H9 (cell line): ENCODE results near the gene WRAP73. TPM values are rescaled to one million over a fixed set of nuclear protein-coding genes. Genes with fewer than 3 reads are reported as not detected.

Source experiments
- DNase-seq: peaks from one replicate; pipeline ENCODE4 v3.0.0-alpha.2; 2017
- H2AFZ ChIP-seq: one replicate; pipeline ENCODE4 v1.6.1; 2013; ENCODE audit warnings: mild to moderate bottlenecking, low read length, control low read depth, moderate library complexity
- H2AK5ac ChIP-seq: 2 replicates; pipeline ENCODE4 v1.6.1; 2013; ENCODE audit warnings: low read length, control low read depth, mixed read lengths; ENCODE audit not compliant: insufficient read length
- H2BK120ac ChIP-seq: one replicate; pipeline ENCODE4 v1.6.1; 2013; ENCODE audit warnings: low read depth, mild to moderate bottlenecking, low read length, control low read depth, inconsistent platforms; ENCODE audit not compliant: poor library complexity, severe bottlenecking
- H2BK12ac ChIP-seq: 2 replicates; pipeline ENCODE4 v1.6.1; 2013; ENCODE audit warnings: low read length, control low read depth, mixed read lengths, low read depth; ENCODE audit not compliant: insufficient read length
- H2BK15ac ChIP-seq: 2 replicates; pipeline ENCODE4 v1.6.1; 2013; ENCODE audit warnings: low read depth, low read length, control low read depth
- H2BK20ac ChIP-seq: one replicate; pipeline ENCODE4 v1.6.1; 2013; ENCODE audit warnings: low read depth, mild to moderate bottlenecking, low read length, control low read depth, inconsistent platforms; ENCODE audit not compliant: poor library complexity, severe bottlenecking
- H2BK5ac ChIP-seq: 2 replicates; pipeline ENCODE4 v1.6.1; 2013; ENCODE audit warnings: low read length, control low read depth, mixed read lengths; ENCODE audit not compliant: insufficient read length
- H3K14ac ChIP-seq: 2 replicates; pipeline ENCODE4 v1.6.1; 2013; ENCODE audit warnings: low read length, control low read depth; ENCODE audit not compliant: insufficient read depth
- H3K18ac ChIP-seq: 2 replicates; pipeline ENCODE4 v1.6.1; 2013; ENCODE audit warnings: low read depth, mild to moderate bottlenecking, mixed read lengths, low read length, control low read depth; ENCODE audit not compliant: insufficient read length
- H3K23ac ChIP-seq: 2 replicates; pipeline ENCODE4 v1.6.1; 2013; ENCODE audit warnings: low read length, control low read depth, mixed read lengths, low read depth; ENCODE audit not compliant: insufficient read length
- H3K23me2 ChIP-seq: 2 replicates; pipeline ENCODE4 v1.6.1; 2013; ENCODE audit warnings: low read depth, mild to moderate bottlenecking, mixed read lengths, low read length, control low read depth; ENCODE audit not compliant: insufficient read length, poor library complexity, severe bottlenecking
- H3K27ac ChIP-seq: 2 replicates; pipeline ENCODE4 v1.5.1; 2013; ENCODE audit warnings: low read length, control low read depth, mixed read lengths, low read depth; ENCODE audit not compliant: insufficient read length
- H3K27me3 ChIP-seq: 2 replicates; pipeline ENCODE4 v1.6.1; 2013; ENCODE audit warnings: low read length, control low read depth, inconsistent platforms; ENCODE audit not compliant: insufficient read depth
- H3K4ac ChIP-seq: 2 replicates; pipeline ENCODE4 v1.6.1; 2013; ENCODE audit warnings: low read depth, mild to moderate bottlenecking, control low read depth, inconsistent platforms, low read length, moderate library complexity
- H3K4me1 ChIP-seq: 2 replicates; pipeline ENCODE4 v1.6.1; 2013; ENCODE audit warnings: low read length, control low read depth, inconsistent platforms; ENCODE audit not compliant: insufficient read depth
- H3K4me2 ChIP-seq: 2 replicates; pipeline ENCODE4 v1.6.1; 2013; ENCODE audit warnings: low read length, control low read depth, mixed read lengths; ENCODE audit not compliant: insufficient read length, insufficient read depth
- H3K56ac ChIP-seq: 2 replicates; pipeline ENCODE4 v1.6.1; 2013; ENCODE audit warnings: low read depth, mild to moderate bottlenecking, mixed read lengths, low read length, control low read depth; ENCODE audit not compliant: insufficient read length
- H3K79me1 ChIP-seq: 2 replicates; pipeline ENCODE4 v1.6.1; 2013; ENCODE audit warnings: low read depth, mild to moderate bottlenecking, moderate library complexity, low read length, control low read depth, inconsistent platforms; ENCODE audit not compliant: insufficient read depth, poor library complexity, severe bottlenecking
- H3K79me2 ChIP-seq: 2 replicates; pipeline ENCODE4 v1.6.1; 2013; ENCODE audit warnings: low read length, control low read depth, inconsistent platforms; ENCODE audit not compliant: insufficient read depth
- H3K9ac ChIP-seq: 2 replicates; pipeline ENCODE4 v1.6.1; 2013; ENCODE audit warnings: low read length, control low read depth, mixed read lengths; ENCODE audit not compliant: insufficient read length; ENCODE audit errors: extremely low read depth
- H3K9me3 ChIP-seq: one replicate; pipeline ENCODE4 v1.6.1; 2013; ENCODE audit warnings: low read depth, low read length, inconsistent platforms; ENCODE audit not compliant: control insufficient read depth
- H3T11ph ChIP-seq: one replicate; pipeline ENCODE4 v1.6.1; 2013; ENCODE audit warnings: mild to moderate bottlenecking, low read length, control low read depth, inconsistent platforms
- H4K20me1 ChIP-seq: one replicate; pipeline ENCODE4 v1.6.1; 2013; ENCODE audit not compliant: control insufficient read depth, insufficient read length, insufficient read depth
- H4K5ac ChIP-seq: 2 replicates; pipeline ENCODE4 v1.6.1; 2013; ENCODE audit warnings: low read depth, mild to moderate bottlenecking, mixed read lengths, low read length, control low read depth; ENCODE audit not compliant: insufficient read length
- H4K8ac ChIP-seq: replicated peaks from 2 replicates; pipeline ENCODE4 v1.6.1; 2013; ENCODE audit warnings: low read length, control low read depth, mixed read lengths, low read depth; ENCODE audit not compliant: insufficient read length
- H4K91ac ChIP-seq: 2 replicates; pipeline ENCODE4 v1.6.1; 2013; ENCODE audit warnings: low read depth, mild to moderate bottlenecking, moderate library complexity, mixed read lengths, low read length, control low read depth; ENCODE audit not compliant: insufficient read length
- H3K27ac Mint-ChIP-seq, 3 experiments: 2 replicates in 2 of 3; 3 replicates in 1 of 3; pipeline ENCODE4 v1.8.0; 2020 to 2021; ENCODE audit warnings: mixed read lengths in 3 of 3, mild to moderate bottlenecking in 1 of 3, moderate library complexity in 1 of 3
- H3K27me3 Mint-ChIP-seq: 2 replicates; pipeline ENCODE4 v1.8.0; 2021; ENCODE audit warnings: low read depth, mild to moderate bottlenecking, moderate library complexity, mixed read lengths
- H3K36me3 Mint-ChIP-seq, 3 experiments: 2 replicates in 2 of 3; 3 replicates in 1 of 3; pipeline ENCODE4 v1.8.0; 2020 to 2021; ENCODE audit warnings: low read depth in 3 of 3, mixed read lengths in 3 of 3; ENCODE audit not compliant: insufficient read depth in 1 of 3
- H3K4me1 Mint-ChIP-seq, 2 experiments: 2 replicates each; pipeline ENCODE4 v1.8.0; 2020; ENCODE audit warnings: mixed read lengths in 2 of 2
- H3K4me3 Mint-ChIP-seq, 2 experiments: 2 replicates in 1 of 2; 3 replicates in 1 of 2; pipeline ENCODE4 v1.8.0; 2020 to 2021; ENCODE audit warnings: mild to moderate bottlenecking in 2 of 2, mixed read lengths in 2 of 2, moderate library complexity in 1 of 2
- H3K9me3 Mint-ChIP-seq, 2 experiments: 2 replicates in 1 of 2; 3 replicates in 1 of 2; pipeline ENCODE4 v1.8.0; 2020; ENCODE audit warnings: mild to moderate bottlenecking in 2 of 2, mixed read lengths in 2 of 2, moderate library complexity in 1 of 2
- WGBS: extraction: QIAGEN DNeasy Blood & Tissue Kit; methylation state at CpG from one replicate; pipeline ENCODE4 v1.1.7; 2013; ENCODE audit warnings: missing lambda C conversion rate, low lambda C conversion rate, mixed read lengths; ENCODE audit not compliant: insufficient read length; ENCODE audit errors: extremely low coverage; 5-methylcytosine and 5-hydroxymethylcytosine counted together
- total RNA-seq: library from RNA; stranded (reverse); gene quantifications from 2 replicates; pipeline ENCODE4 v1.2.1, GENCODE V29; 2021
- TF ChIP-seq, protein P1 (sequence below): fragments of 200-600 bp; sonication (generic); conservative IDR thresholded peaks from 3 replicates; pipeline ENCODE4 v1.8.0; 2021; ENCODE audit warnings: antibody characterized with exemption, mild to moderate bottlenecking

The WRAP73 gene
- total RNA-seq, 1 experiment from 2014 or later, result 28.4 TPM

DNA sequence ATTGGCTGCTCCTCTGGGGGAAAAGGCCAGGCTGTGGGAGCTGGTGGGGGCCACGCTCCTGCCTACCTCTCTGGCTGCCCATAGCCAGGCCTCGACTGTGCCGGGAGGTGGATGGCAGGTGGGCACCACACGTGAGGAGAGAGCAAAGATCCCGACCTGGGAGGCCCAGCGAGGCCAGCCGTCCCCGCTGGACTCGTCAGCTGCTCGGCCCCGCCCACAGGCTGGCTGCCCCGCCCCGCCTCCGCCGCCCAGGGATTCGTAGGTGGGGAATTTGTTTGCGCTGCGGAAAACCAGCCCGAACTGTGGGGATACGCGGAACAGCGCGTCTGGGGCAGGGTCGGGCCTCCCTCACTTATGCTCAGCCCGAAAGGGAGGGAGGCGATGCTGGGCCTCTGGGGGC, 34.1 kb upstream of the WRAP73 start:
- Histone ChIP-seq H3K18ac (no peak overlapping the region), H3K79me1 (no peaks in the 10 kb centered on the region), H3K4me2 (no peak overlapping the region), H3K27ac (no peak overlapping the region), H3K14ac (no peak overlapping the region), H4K8ac (no peak overlapping the region), H2BK20ac (no peak overlapping the region), H2BK120ac (no peak overlapping the region), H2BK12ac (no peak overlapping the region), H2AFZ (no peak overlapping the region), H3K4ac (no peak overlapping the region), H3K79me2 (no peaks in the 10 kb centered on the region), H2BK15ac (no peak overlapping the region), H3K56ac (no peak overlapping the region), H2BK5ac (no peak overlapping the region), H3K27me3 (peaks cover 4% of the 10 kb centered on the region; the same call in 1 of the 2 replicates), H4K5ac (no peak overlapping the region), H2AK5ac (no peak overlapping the region), H3K4me1 (peaks cover 5% of the 10 kb centered on the region; the same call in 1 of the 2 replicates), H3T11ph (no peak overlapping the region), H4K20me1 (no peaks in the 10 kb centered on the region), H4K91ac (no peak overlapping the region), H3K9me3 (no peaks in the 10 kb centered on the region), H3K9ac (no peak overlapping the region), H3K23ac (no peak overlapping the region), H3K23me2 (no peaks in the 10 kb centered on the region)
- Mint-ChIP-seq H3K4me3 (peak overlapping the region in 1 of 2 experiments; percentile 40; a peak in 1 of 5 replicates), H3K27ac (no peak overlapping the region), H3K9me3 (peaks cover 0 to 4% of the 10 kb centered on the region in 2 experiments; a peak in 2 of 5 replicates), H3K27me3 (peaks cover 28% of the 10 kb centered on the region), H3K4me1 (peaks cover 13 to 29% of the 10 kb centered on the region in 2 experiments), H3K36me3 (peaks cover 0 to 17% (median 6%) of the 10 kb centered on the region in 3 experiments; a peak in 4 of 7 replicates)
- TF ChIP-seq, protein P1, sequence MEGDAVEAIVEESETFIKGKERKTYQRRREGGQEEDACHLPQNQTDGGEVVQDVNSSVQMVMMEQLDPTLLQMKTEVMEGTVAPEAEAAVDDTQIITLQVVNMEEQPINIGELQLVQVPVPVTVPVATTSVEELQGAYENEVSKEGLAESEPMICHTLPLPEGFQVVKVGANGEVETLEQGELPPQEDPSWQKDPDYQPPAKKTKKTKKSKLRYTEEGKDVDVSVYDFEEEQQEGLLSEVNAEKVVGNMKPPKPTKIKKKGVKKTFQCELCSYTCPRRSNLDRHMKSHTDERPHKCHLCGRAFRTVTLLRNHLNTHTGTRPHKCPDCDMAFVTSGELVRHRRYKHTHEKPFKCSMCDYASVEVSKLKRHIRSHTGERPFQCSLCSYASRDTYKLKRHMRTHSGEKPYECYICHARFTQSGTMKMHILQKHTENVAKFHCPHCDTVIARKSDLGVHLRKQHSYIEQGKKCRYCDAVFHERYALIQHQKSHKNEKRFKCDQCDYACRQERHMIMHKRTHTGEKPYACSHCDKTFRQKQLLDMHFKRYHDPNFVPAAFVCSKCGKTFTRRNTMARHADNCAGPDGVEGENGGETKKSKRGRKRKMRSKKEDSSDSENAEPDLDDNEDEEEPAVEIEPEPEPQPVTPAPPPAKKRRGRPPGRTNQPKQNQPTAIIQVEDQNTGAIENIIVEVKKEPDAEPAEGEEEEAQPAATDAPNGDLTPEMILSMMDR, result no peak
- DNase-seq, result peak; percentile 83
- no CpG with 5 or more reads among the region's 26 CpGs for WGBS
